ENCODE data around the gene PTGES2.
"Not testable (repeated sequence)": the region's sequence is repeated elsewhere in the genome, so short reads cannot be mapped to it uniquely, and the experiment has no call there.

PTGES2 gene

GRCh38 chr9:128118971-128119665 lies 8.4 kb downstream of the PTGES2 start:
- no peak for DNase-seq (ENCODE audit: low read depth in 1 of 2, low spot score in 1 of 2)

DNA sequence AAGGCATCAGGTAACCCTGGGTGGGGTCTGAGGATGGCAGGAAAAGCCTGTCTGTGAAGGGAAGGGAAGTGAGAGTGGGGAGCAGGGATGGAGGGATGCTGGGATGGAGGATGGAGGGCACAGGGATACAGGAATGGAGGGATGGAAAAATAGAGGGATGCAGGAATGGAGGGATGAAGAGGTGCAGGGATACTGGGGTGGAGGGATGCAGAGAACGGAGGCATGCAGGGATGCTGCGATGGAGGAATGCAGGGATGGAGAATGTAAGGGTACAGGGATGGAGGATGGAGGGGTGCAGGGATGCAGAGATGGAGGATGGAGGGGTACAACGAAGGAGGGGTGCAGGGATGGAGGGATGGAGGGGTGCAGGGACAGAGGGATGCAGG lies 9.1 kb downstream of the PTGES2 start:
- no peak for DNase-seq (ENCODE audit: low read depth in 1 of 2, low spot score in 1 of 2)

DNA sequence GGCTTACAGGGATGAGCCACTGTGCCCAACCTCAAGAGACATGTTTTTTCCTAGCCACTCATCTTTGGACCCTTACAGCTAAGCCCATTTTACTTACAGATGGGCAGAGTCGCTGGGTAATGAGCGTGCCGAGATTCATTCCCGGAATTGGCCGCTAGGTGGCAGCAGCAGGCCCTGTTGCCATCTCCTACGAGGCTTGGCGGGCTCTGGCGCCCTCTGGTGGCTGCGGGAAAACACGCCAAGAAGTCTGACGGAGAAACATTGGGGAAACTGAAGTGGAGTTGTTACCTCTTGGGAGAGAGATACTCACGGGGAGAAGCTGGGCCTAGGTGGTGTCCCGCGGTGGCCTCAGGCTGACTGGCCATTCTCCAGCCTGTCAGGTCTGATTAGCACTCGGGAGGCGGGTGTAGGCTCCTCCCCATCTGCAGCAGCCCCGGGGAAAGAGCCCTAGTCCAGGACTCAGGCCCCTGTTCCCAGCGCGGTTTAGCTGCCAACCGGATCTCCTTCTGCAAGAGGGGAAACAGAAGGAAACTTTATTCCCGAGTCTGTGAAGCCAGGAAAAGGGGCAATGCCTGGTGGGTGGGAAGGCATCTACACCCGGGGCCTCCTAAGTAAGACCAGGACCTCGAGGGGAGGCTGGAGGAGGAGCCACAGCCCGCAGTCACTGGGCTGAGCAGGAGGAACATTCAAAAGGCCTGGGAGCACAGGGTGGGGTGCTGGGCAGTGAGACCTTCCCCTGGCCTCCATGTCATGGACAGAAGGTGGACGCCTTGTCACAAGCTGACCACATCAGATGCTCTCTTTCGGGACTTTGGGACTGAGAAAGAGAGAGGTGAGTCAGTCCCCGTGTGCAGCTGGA lies 9.7 kb downstream of the PTGES2 start:
- DNase-seq (ENCODE audit: low read depth in 1 of 2, low spot score in 1 of 2): peak; percentile 93 to 100

- no peak for DNase-seq (ENCODE audit: low read depth in 1 of 2, low spot score in 1 of 2)
Measured at GRCh38 chr9:128116104-128117083, 11.1 kb downstream of the PTGES2 start.

GRCh38 chr9:128115187-128116103 lies 12.1 kb downstream of the PTGES2 start:
- DNase-seq (ENCODE audit: low read depth in 1 of 2, low spot score in 1 of 2): no peak

- no peak for DNase-seq (ENCODE audit: low read depth in 1 of 2, low spot score in 1 of 2)
Measured at GRCh38 chr9:128114326-128115186, 13.0 kb downstream of the PTGES2 start.

DNA sequence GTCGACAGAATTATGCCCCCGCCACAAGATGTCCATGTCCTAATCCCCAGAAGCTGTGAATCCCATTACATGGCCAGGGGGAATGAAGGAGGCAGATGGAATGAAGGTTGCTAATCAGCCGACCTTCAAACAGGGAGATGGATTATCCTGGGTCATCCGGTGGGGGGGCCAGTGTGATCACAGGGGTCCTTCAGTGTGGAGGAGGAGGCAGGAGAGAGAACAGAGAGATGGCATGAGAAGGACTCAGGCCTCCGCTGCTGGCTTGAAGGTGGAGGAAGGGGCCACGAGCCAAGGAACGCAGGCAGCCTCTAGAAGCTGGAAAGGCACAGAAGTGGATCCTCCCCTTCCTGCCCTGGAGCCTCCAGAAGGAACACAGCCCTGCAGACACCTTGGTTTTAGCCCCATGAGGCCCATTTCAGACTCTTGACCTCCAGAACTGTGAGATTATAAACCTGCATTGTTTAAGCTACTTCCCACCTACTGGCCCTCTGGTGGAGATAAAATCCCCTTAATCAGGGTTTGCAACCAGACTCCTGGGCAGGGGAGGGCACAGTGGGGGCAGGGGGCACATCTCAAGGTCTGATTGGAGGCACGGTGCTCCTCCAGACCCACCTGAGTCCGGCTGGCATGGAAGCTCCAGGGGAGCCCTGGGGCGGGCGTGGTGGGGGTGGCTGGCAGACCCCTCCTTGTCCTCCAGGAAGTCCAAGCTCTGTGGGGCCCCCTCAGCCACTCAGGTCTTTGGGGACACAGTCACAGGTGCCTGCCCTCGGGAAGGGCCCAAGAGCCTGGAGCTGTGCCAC lies 13.8 kb downstream of the PTGES2 start:
- DNase-seq (ENCODE audit: low read depth in 1 of 2, low spot score in 1 of 2): no peak

- DNase-seq (ENCODE audit: low read depth in 1 of 2, low spot score in 1 of 2): not testable (repeated sequence)
Measured at GRCh38 chr9:128111726-128112125, 15.8 kb downstream of the PTGES2 start.

- DNase-seq (ENCODE audit: low read depth in 1 of 2, low spot score in 1 of 2): no peak
Measured at GRCh38 chr9:128109050-128109709, 18.3 kb downstream of the PTGES2 start.

GRCh38 chr9:128108269-128109049 lies 19.1 kb downstream of the PTGES2 start:
- DNase-seq (ENCODE audit: low read depth in 1 of 2, low spot score in 1 of 2): no peak

DNA sequence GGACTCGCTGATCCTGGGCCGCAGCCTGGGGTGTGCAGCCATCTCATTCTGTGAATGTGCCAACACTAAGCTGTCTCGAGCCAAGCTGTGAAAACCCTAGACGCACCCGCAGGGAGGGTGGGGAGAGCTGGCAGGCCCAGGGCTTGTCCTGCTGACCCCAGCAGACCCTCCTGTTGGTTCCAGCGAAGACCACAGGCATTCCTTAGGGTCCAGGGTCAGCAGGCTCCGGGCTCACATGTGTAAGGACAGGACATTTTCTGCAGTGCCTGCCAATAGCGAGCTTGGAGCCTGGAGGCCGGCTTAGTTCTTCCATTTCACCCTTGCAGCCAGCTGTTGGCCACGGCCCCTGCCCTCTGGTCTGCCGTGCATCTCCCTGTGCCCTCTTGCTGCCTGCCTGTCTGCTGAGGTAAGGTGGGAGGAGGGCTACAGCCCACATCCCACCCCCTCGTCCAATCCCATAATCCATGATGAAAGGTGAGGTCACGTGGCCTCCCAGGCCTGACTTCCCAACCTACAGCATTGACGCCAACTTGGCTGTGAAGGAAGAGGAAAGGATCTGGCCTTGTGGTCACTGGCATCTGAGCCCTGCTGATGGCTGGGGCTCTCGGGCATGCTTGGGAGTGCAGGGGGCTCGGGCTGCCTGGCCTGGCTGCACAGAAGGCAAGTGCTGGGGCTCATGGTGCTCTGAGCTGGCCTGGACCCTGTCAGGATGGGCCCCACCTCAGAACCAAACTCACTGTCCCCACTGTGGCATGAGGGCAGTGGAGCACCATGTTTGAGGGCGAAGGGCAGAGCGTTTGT lies 19.9 kb downstream of the PTGES2 start:
- no peak for DNase-seq (ENCODE audit: low read depth in 1 of 2, low spot score in 1 of 2)

GRCh38 chr9:128106940-128107467 lies 20.5 kb downstream of the PTGES2 start:
- no peak for DNase-seq (ENCODE audit: low read depth in 1 of 2, low spot score in 1 of 2)

DNA sequence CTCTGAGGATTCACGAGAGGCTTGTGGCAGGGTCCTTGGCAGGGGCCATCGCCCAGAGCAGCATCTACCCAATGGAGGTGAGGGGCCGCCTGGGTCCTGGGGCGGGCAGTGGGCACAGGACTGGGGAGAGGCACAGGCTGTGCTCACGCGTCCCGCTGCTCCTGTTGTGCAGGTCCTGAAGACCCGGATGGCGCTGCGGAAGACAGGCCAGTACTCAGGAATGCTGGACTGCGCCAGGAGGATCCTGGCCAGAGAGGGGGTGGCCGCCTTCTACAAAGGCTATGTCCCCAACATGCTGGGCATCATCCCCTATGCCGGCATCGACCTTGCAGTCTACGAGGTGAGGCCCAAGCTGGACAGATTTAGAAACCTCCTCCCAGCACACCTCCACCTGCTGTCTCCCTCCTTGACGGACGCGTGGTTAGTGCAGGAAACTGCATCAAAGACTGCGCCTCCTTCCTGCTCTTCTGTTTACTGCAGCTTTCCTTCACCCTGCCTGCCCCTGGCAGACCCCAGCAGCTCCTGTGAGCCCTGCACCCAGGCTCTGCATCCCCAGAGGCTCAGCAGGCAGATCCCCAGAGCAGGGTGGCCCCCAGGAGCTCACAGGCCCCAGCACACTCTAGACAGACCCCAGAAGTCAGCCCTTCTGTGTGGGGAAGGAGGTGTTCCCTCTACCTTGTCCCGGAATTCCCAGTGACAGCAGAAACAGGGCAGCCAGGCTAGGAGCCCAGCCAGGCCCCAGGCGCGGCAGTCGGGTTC lies 21.2 kb downstream of the PTGES2 start:
- no peak for DNase-seq (ENCODE audit: low read depth in 1 of 2, low spot score in 1 of 2)

GRCh38 chr9:128105538-128106175 lies 21.9 kb downstream of the PTGES2 start:
- DNase-seq (ENCODE audit: low read depth in 1 of 2, low spot score in 1 of 2): no peak

GRCh38 chr9:128104171-128104618 lies 23.3 kb downstream of the PTGES2 start:
- DNase-seq (ENCODE audit: low read depth in 1 of 2, low spot score in 1 of 2): no peak
